ENCODE data around the gene REEP1.

GRCh38 chr2:86214503-86214832, 123.0 kb downstream of the REEP1 start:
- TF ChIP-seq CTCF (IDR thresholded peaks at IDR 0.05) (no peak), REST (IDR thresholded peaks at IDR 0.05; ENCODE audit: insufficient read depth in 1 of 2, low read depth in 2 of 2, low read length in 1 of 2) (no peak), POLR2AphosphoS5 (IDR thresholded peaks at IDR 0.05; ENCODE audit: low read depth, low read length) (no peak), TCF7L2 (IDR thresholded peaks at IDR 0.05; ENCODE audit: low read depth, low read length) (no peak), SIN3A (IDR thresholded peaks at IDR 0.05; ENCODE audit: borderline replicate concordance, insufficient read depth, low read depth, low read length) (no peak)

Data from Panc1 (cell line).